PC-9 (cell line): ENCODE measurements around the gene NOTCH4. TPM values are rescaled to one million over a fixed set of nuclear protein-coding genes. Genes with fewer than 3 reads are reported as not detected.
A peak's percentile ranks its signal among the peaks of the same experiment; 100 is the strongest.
"Not testable (repeated sequence)": the region's sequence is repeated elsewhere in the genome, so short reads cannot be mapped to it uniquely, and the experiment has no call there.

Experiments used
- BruUV-seq: library from RNA; stranded (reverse); fragments of 400-500 nt; replicated peaks from 2 replicates; lab custom pipeline; 2021; lab: Mats Ljungman, UMichigan
- CTCF ChIA-PET: fragments of 300-600 bp; sonication (Branson Sonifier 250); formaldehyde crosslinking; loops from one replicate; lab custom pipeline; 2022; ENCODE audit warnings: antibody characterized with exemption; lab: Charles Lee
- POLR2A ChIA-PET: fragments of 300-600 bp; sonication (Branson Sonifier 250); formaldehyde crosslinking; loops from one replicate; lab custom pipeline; 2022; ENCODE audit warnings: antibody characterized with exemption; ENCODE audit not compliant: unreplicated experiment; lab: Charles Lee
- DNase-seq, 2 experiments: peaks; one replicate each; pipeline versions ENCODE4 v3.0.0 to v3.0.0-alpha.2; 2015 to 2022; ENCODE audit warnings: mixed read lengths in 1 of 2
- H2AFZ ChIP-seq: fragments of 200-600 bp; sonication (generic); 2 replicates; pipeline ENCODE4 v1.8.1; 2017; ENCODE audit warnings: antibody characterized with exemption
- H3F3A ChIP-seq: fragments of 200-600 bp; sonication (generic); 2 replicates; pipeline ENCODE4 v1.8.1; 2017; ENCODE audit warnings: antibody characterized with exemption, mild to moderate bottlenecking, low read depth; ENCODE audit not compliant: insufficient read depth
- H3K27ac ChIP-seq: fragments of 200-600 bp; sonication (generic); 2 replicates; pipeline ENCODE4 v1.6.1; 2016; ENCODE audit warnings: mixed run types
- H3K27me3 ChIP-seq: fragments of 200-600 bp; sonication (generic); 2 replicates; pipeline ENCODE4 v1.6.1; 2016; ENCODE audit warnings: low read depth, mixed run types; ENCODE audit not compliant: insufficient read depth
- H3K36me3 ChIP-seq: fragments of 200-600 bp; sonication (generic); 2 replicates; pipeline ENCODE4 v1.6.1; 2016; ENCODE audit warnings: low read depth, mixed run types
- H3K4me1 ChIP-seq: fragments of 200-600 bp; sonication (generic); replicated peaks from 2 replicates; pipeline ENCODE4 v1.6.1; 2016; ENCODE audit warnings: mixed run types; ENCODE audit not compliant: insufficient read depth
- H3K4me2 ChIP-seq: fragments of 200-600 bp; sonication (generic); 2 replicates; pipeline ENCODE4 v1.6.1; 2017; ENCODE audit warnings: mixed run types
- H3K4me3 ChIP-seq: fragments of 200-600 bp; sonication (generic); 2 replicates; pipeline ENCODE4 v1.6.1; 2016; ENCODE audit warnings: mixed run types
- H3K79me2 ChIP-seq: fragments of 200-600 bp; sonication (generic); 2 replicates; pipeline ENCODE4 v1.6.1; 2017; ENCODE audit warnings: low read depth, mixed run types
- H3K9me2 ChIP-seq: fragments of 200-600 bp; sonication (generic); 2 replicates; pipeline ENCODE4 v1.8.1; 2017; ENCODE audit warnings: mild to moderate bottlenecking; ENCODE audit not compliant: insufficient read depth
- H3K9me3 ChIP-seq: fragments of 200-600 bp; sonication (generic); 2 replicates; pipeline ENCODE4 v1.8.1; 2016; ENCODE audit warnings: low read depth; ENCODE audit not compliant: insufficient read depth
- H4K20me1 ChIP-seq: fragments of 200-600 bp; sonication (generic); 2 replicates; pipeline ENCODE4 v1.8.1; 2017; ENCODE audit not compliant: insufficient read depth
- EZH2 ChIP-seq: fragments of 200-600 bp; sonication (generic); IDR thresholded peaks from 2 replicates; pipeline ENCODE4 v1.8.0; 2017; ENCODE audit warnings: antibody characterized with exemption, low read depth
- intact Hi-C: fragments of 100-400 bp; cut with micrococcal nuclease; formaldehyde crosslinking; loops from one replicate; pipeline ENCODE4 v1.10.0; 2022; ENCODE audit not compliant: unreplicated experiment
- total RNA-seq: library from RNA; stranded (reverse); gene quantifications from 2 replicates; pipeline ENCODE4 v1.2.3, GENCODE V29; 2021
- TF ChIP-seq, protein P1 (sequence below): fragments of 200-600 bp; sonication (generic); conservative IDR thresholded peaks from 2 replicates; pipeline ENCODE4 v1.6.1; 2017; ENCODE audit warnings: mixed run types, antibody characterized with exemption, mild to moderate bottlenecking, moderate library complexity

Gene NOTCH4
- total RNA-seq, 1 experiment from 2014 or later: 1.5 TPM

DNA sequence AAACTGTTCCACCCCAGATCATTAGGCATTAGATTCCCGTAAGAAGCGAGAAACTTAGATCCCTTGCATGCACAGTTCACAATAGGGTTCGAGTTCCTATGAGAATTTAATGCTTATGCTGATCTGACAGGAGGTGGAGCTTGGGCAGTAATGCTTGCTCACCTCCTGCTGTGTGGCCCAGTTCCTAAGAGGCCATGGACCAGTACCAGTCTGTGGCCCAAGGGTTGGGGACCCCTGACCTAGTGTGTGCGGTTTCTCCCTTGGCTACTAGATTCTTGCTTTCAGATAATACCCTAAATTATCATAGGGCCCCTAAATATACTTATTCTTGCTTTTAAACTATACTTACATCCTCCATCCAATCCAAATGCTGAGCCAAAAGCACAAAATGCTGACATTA, 29.5 kb downstream of the NOTCH4 start:
- Histone ChIP-seq H4K20me1 (no peaks in the 10 kb centered on the region), H3K27ac (no peak overlapping the region), H3K4me2 (peak overlapping the region; percentile 93; the same call in 1 of the 2 replicates), H3K36me3 (no peaks in the 10 kb centered on the region), H3K27me3 (no peaks in the 10 kb centered on the region), H3K4me3 (no peak overlapping the region), H2AFZ (no peak overlapping the region), H3K4me1 (peaks cover 18% of the 10 kb centered on the region), H3K9me3 (no peaks in the 10 kb centered on the region), H3K79me2 (peaks cover 3% of the 10 kb centered on the region), H3K9me2 (no peaks in the 10 kb centered on the region), H3F3A (peaks cover 17% of the 10 kb centered on the region)
- intact Hi-C loops: loop anchor here (10.0 kb wide), 2 partner anchors 650 to 780 kb away; partner anchors contain the start of genes ATP6V1G2, DDX39B and NFKBIL1
- ChIA-PET CTCF (no interaction called here), POLR2A (no interaction called here)
- no peak for DNase-seq
- TF ChIP-seq, protein P1, sequence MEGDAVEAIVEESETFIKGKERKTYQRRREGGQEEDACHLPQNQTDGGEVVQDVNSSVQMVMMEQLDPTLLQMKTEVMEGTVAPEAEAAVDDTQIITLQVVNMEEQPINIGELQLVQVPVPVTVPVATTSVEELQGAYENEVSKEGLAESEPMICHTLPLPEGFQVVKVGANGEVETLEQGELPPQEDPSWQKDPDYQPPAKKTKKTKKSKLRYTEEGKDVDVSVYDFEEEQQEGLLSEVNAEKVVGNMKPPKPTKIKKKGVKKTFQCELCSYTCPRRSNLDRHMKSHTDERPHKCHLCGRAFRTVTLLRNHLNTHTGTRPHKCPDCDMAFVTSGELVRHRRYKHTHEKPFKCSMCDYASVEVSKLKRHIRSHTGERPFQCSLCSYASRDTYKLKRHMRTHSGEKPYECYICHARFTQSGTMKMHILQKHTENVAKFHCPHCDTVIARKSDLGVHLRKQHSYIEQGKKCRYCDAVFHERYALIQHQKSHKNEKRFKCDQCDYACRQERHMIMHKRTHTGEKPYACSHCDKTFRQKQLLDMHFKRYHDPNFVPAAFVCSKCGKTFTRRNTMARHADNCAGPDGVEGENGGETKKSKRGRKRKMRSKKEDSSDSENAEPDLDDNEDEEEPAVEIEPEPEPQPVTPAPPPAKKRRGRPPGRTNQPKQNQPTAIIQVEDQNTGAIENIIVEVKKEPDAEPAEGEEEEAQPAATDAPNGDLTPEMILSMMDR: no peak
- TF ChIP-seq EZH2: no peak
- BruUV-seq: no TSS peak

DNA sequence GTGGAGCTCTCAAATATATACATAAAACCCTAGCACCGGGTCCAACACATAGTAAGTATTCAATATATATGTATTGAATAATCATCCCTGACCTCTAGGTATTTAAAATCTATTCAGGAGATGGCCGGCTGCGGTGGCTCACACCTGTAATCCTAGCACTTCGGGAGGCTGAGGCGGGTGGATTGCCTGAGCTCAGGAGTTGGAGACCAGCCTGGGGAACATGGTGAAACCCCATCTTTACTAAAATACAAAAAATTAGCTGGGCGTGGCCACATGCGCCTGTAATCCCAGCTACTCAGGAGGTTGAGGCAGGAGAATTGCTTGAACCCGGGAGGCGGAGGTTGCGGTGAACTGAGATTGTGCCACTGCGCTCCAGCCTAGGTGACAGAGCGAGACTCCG, 30.8 kb downstream of the NOTCH4 start:
- BruUV-seq, H3K9me2 ChIP-seq, CTCF ChIA-PET, H3K4me3 ChIP-seq, H3K27me3 ChIP-seq, H3K27ac ChIP-seq, POLR2A ChIA-PET, H4K20me1 ChIP-seq, H2AFZ ChIP-seq, DNase-seq, H3K36me3 ChIP-seq, H3K4me2 ChIP-seq, H3K9me3 ChIP-seq: not testable (repeated sequence)
- Histone ChIP-seq H3K4me1 (peaks cover 25% of the 10 kb centered on the region), H3K79me2 (peaks cover 15% of the 10 kb centered on the region), H3F3A (peaks cover 13% of the 10 kb centered on the region)
- intact Hi-C loops: loop anchor here (10.0 kb wide), 2 partner anchors 648 to 782 kb away; partner anchors contain the start of genes ATP6V1G2, DDX39B and NFKBIL1

DNA sequence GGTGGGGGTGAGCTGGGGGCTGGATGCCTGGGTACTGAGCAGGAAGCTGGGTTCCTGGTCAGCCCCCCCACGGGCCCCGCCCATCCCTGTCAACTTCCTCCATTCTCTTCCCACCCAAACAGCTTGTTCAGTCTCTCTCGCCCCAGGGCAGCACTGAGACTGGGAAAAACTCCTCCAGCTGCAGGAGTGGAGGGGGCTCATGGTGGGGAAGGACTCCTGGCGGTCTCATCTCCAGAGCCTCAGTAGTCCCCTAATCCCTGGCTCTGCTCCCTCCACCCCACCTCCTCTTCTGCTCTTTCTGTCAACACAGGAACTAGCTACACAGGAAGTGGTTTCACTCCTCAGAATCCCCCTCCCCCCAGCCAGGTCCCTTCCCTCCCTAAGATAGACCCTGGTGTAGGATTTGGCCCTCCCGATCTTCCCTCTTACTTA, 31.2 kb downstream of the NOTCH4 start, which contains the start of gene GPSM3:
GPSM3 (minus strand) TSS at position 36 of the 432 bp plus-strand sequence. CDS start 130 bp downstream, outside the sequence.
- intact Hi-C loops: loop anchor here (10.0 kb wide), 2 partner anchors 648 to 782 kb away; partner anchors contain the start of genes ATP6V1G2, DDX39B and NFKBIL1
- H3K4me3 ChIP-seq: no peak within 1 kb of the TSS
- BruUV-seq: no TSS peak
- no peaks in the 10 kb centered on the region for H3K27me3 ChIP-seq
- 0 out of 2 replicates have a peak, but pooled peaks cover 2% of the 10 kb centered on the region for H3K36me3 ChIP-seq
- no peak for DNase-seq
- peak within 1 kb of the TSS; percentile 21; the same call in 1 of the 2 replicates for H3K4me2 ChIP-seq
- peaks cover 8% of the 10 kb centered on the region for H3F3A ChIP-seq
- H3K79me2 ChIP-seq: peaks cover 18% of the 10 kb centered on the region
- H3K9me3 ChIP-seq: no peaks in the 10 kb centered on the region
- H3K27ac ChIP-seq: no peak within 1 kb of the TSS
- POLR2A ChIA-PET: no interaction called here
- H3K4me1 ChIP-seq: peaks cover 25% of the 10 kb centered on the region
- no peaks in the 10 kb centered on the region for H4K20me1 ChIP-seq
- no peaks in the 10 kb centered on the region for H3K9me2 ChIP-seq
- no peak for TF ChIP-seq EZH2
- TF ChIP-seq, protein P1: no peak
- CTCF ChIA-PET: interaction anchor here (0.6 kb wide), 1 partner anchor 32 kb away, joined by 6 read pairs; no protein-coding TSS in a partner anchor
- no peak within 1 kb of the TSS for H2AFZ ChIP-seq
